GM18511 (cell line): Measurements from ENCODE around the gene TNIP2.
"Not testable (repeated sequence)": the region's sequence is repeated elsewhere in the genome, so short reads cannot be mapped to it uniquely, and the experiment has no call there.

Experiments
- ATAC-seq: cut with Tn5 transposase; IDR thresholded peaks from one replicate; pipeline ENCODE4 v1.9.1; 2021; ENCODE audit warnings: mild to moderate bottlenecking, moderate library complexity; ENCODE audit not compliant: unreplicated experiment

Gene TNIP2

GRCh38 chr4:2771264-2771663 is 15.1 kb upstream of the TNIP2 start:
- no peak for ATAC-seq

- ATAC-seq = no peak
These were observed 12.8 kb upstream of the TNIP2 start for GRCh38 chr4:2768921-2769336.

- ATAC-seq = no peak
These were observed 12.0 kb upstream of the TNIP2 start for GRCh38 chr4:2768124-2768523.

GRCh38 chr4:2767705-2768074 is 11.6 kb upstream of the TNIP2 start:
- no peak for ATAC-seq

GRCh38 chr4:2767046-2767704 is 11.0 kb upstream of the TNIP2 start:
- ATAC-seq = no peak

GRCh38 chr4:2765832-2766526 is 9.8 kb upstream of the TNIP2 start:
- ATAC-seq = no peak

GRCh38 chr4:2763511-2763967 is 7.4 kb upstream of the TNIP2 start:
- ATAC-seq = no peak

- ATAC-seq = not testable (repeated sequence)
These were observed 6.6 kb upstream of the TNIP2 start for GRCh38 chr4:2762486-2763370.

GRCh38 chr4:2762048-2762447 is 5.9 kb upstream of the TNIP2 start:
- no peak for ATAC-seq

GRCh38 chr4:2761035-2761923 is 5.1 kb upstream of the TNIP2 start:
- no peak for ATAC-seq

GRCh38 chr4:2757426-2757825 is 1.3 kb upstream of the TNIP2 start:
- ATAC-seq = no peak

- ATAC-seq = no peak
These were observed 685 bp upstream of the TNIP2 start for GRCh38 chr4:2756691-2757350.

- no peak for ATAC-seq
These were observed 1.0 kb downstream of the TNIP2 start for GRCh38 chr4:2754848-2755819.

GRCh38 chr4:2753436-2753835 is 2.7 kb downstream of the TNIP2 start:
- no peak for ATAC-seq

- no peak for ATAC-seq
These were observed 5.2 kb downstream of the TNIP2 start for GRCh38 chr4:2750719-2751605.

GRCh38 chr4:2746891-2747695 is 9.0 kb downstream of the TNIP2 start:
- no peak for ATAC-seq
